EL (cell line): ENCODE data around the gene NRDE2.
"Not testable (repeated sequence)": the region's sequence is repeated elsewhere in the genome, so short reads cannot be mapped to it uniquely, and the experiment has no call there.

Source experiments
- DNase-seq: peaks from one replicate; pipeline ENCODE4 v3.0.0-alpha.2; 2016

Gene NRDE2

GRCh38 chr14:90273532-90273931 is 58.2 kb downstream of the NRDE2 start:
- DNase-seq, result no peak

GRCh38 chr14:90272523-90272922 is 59.2 kb downstream of the NRDE2 start:
- DNase-seq, result no peak

GRCh38 chr14:90268420-90268819 is 63.3 kb downstream of the NRDE2 start:
- no peak for DNase-seq

- no peak for DNase-seq
Measured at GRCh38 chr14:90266441-90267154, 65.1 kb downstream of the NRDE2 start.

- DNase-seq, result no peak
Measured at GRCh38 chr14:90263748-90264449, 67.8 kb downstream of the NRDE2 start.

- peak; percentile 92 for DNase-seq
Measured at GRCh38 chr14:90256354-90257131, 75.2 kb downstream of the NRDE2 start, which contains the start of gene PSMC1. PSMC1 (plus strand) TSS chr14:90256553; CDS start chr14:90256598, 45 bp downstream.

GRCh38 chr14:90255871-90256270 is 75.9 kb downstream of the NRDE2 start:
- DNase-seq, result no peak

- no peak for DNase-seq
Measured at GRCh38 chr14:90253826-90254225, 77.9 kb downstream of the NRDE2 start.

- DNase-seq, result no peak
Measured at GRCh38 chr14:90248594-90248993, 83.1 kb downstream of the NRDE2 start.

GRCh38 chr14:90247441-90247840 is 84.3 kb downstream of the NRDE2 start:
- DNase-seq, result not testable (repeated sequence)

GRCh38 chr14:90246936-90247335 is 84.8 kb downstream of the NRDE2 start:
- DNase-seq, result no peak

GRCh38 chr14:90242444-90242843 is 89.3 kb downstream of the NRDE2 start:
- DNase-seq, result no peak

- DNase-seq, result peak; percentile 3
Measured at GRCh38 chr14:90239139-90239538, 92.6 kb downstream of the NRDE2 start.

- DNase-seq, result peak; percentile 63
Measured at GRCh38 chr14:90235179-90235976, 96.4 kb downstream of the NRDE2 start.

GRCh38 chr14:90229942-90230341 is 101.8 kb downstream of the NRDE2 start:
- DNase-seq, result not testable (repeated sequence)

- DNase-seq, result no peak
Measured at GRCh38 chr14:90228478-90228877, 103.3 kb downstream of the NRDE2 start.
